ENCODE data around the gene CREB5.

DNA sequence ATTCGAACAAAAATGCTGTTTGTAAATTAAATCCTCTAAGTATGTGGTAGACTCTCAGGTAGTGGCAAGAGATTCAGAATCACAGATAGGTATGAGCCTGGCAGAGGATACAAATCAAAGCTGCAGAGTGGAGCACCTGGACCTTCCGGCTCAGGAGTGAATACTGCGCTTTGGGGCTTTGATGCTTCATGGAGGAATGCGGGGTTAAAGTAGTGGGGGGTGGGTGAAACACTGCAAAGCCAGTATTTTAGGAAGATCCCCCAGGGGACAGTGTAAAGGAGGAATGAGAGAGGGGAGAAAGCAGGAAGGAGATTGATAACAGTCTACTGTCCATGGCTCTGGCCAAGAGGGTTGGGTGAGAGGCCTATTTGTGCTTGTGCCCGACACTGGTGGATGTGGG lies 43.2 kb downstream of the CREB5 start:
- TF ChIP-seq IKZF1 (IDR thresholded peaks at IDR 0.05) (no peak), MAZ (IDR thresholded peaks at IDR 0.05; ENCODE audit: borderline replicate concordance, low read depth, low read length) (no peak), MAZ (CRISPR knock-in tag; IDR thresholded peaks at IDR 0.05; ENCODE audit: low read depth) (no peak), HDAC6 (IDR thresholded peaks at IDR 0.05; ENCODE audit: low read depth, low read length) (no peak), EZH2 (conservative IDR thresholded peaks at IDR 0.05; ENCODE audit: low read depth, low read length) (no peak), RFXANK (CRISPR knock-in tag; IDR thresholded peaks at IDR 0.05) (no peak), YY1 (IDR thresholded peaks at IDR 0.05; ENCODE audit: insufficient read depth, insufficient replicate concordance, low read depth, low read length) (no peak)
- TF ChIP-seq, protein P1, sequence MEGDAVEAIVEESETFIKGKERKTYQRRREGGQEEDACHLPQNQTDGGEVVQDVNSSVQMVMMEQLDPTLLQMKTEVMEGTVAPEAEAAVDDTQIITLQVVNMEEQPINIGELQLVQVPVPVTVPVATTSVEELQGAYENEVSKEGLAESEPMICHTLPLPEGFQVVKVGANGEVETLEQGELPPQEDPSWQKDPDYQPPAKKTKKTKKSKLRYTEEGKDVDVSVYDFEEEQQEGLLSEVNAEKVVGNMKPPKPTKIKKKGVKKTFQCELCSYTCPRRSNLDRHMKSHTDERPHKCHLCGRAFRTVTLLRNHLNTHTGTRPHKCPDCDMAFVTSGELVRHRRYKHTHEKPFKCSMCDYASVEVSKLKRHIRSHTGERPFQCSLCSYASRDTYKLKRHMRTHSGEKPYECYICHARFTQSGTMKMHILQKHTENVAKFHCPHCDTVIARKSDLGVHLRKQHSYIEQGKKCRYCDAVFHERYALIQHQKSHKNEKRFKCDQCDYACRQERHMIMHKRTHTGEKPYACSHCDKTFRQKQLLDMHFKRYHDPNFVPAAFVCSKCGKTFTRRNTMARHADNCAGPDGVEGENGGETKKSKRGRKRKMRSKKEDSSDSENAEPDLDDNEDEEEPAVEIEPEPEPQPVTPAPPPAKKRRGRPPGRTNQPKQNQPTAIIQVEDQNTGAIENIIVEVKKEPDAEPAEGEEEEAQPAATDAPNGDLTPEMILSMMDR (CRISPR knock-in tag; IDR thresholded peaks at IDR 0.05) = no peak
- TF ChIP-seq, protein P2, sequence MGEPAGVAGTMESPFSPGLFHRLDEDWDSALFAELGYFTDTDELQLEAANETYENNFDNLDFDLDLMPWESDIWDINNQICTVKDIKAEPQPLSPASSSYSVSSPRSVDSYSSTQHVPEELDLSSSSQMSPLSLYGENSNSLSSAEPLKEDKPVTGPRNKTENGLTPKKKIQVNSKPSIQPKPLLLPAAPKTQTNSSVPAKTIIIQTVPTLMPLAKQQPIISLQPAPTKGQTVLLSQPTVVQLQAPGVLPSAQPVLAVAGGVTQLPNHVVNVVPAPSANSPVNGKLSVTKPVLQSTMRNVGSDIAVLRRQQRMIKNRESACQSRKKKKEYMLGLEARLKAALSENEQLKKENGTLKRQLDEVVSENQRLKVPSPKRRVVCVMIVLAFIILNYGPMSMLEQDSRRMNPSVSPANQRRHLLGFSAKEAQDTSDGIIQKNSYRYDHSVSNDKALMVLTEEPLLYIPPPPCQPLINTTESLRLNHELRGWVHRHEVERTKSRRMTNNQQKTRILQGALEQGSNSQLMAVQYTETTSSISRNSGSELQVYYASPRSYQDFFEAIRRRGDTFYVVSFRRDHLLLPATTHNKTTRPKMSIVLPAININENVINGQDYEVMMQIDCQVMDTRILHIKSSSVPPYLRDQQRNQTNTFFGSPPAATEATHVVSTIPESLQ (CRISPR knock-in tag; conservative IDR thresholded peaks at IDR 0.05) = no peak
